Gastrocnemius medialis (tissue), 4 donors: Measurements from ENCODE around the gene LRP11. TPM values are rescaled to one million over a fixed set of nuclear protein-coding genes. Genes with fewer than 3 reads are reported as not detected.
A peak's percentile ranks its signal among the peaks of the same experiment; 100 is the strongest.

Source experiments
- ATAC-seq, 2 donors: fragments of 150-250 bp; one replicate each; pipeline ENCODE4 v1.9.1; 2016
- DNase-seq, 2 donors: peaks; one replicate each; pipeline ENCODE4 v3.0.0-alpha.2; 2019
- H3K27ac ChIP-seq, 4 donors: fragments of 200-600 bp; sonication (generic); 1 replicate in 1 of 4; 2 replicates in 3 of 4; pipeline ENCODE4 v1.5.1; 2016 to 2018; ENCODE audit warnings: mild to moderate bottlenecking in 2 of 4, moderate library complexity in 1 of 4
- H3K27me3 ChIP-seq, 3 donors: fragments of 200-600 bp; sonication (generic) in 2 of 3; 1 replicate in 1 of 3; 2 replicates in 2 of 3; pipeline versions ENCODE4 v1.5.1 to v1.6.0; 2016 to 2019; ENCODE audit warnings: mild to moderate bottlenecking in 1 of 3, moderate library complexity in 1 of 3
- H3K36me3 ChIP-seq, 2 donors: fragments of 200-600 bp; sonication (generic) in 1 of 2; one replicate each; pipeline ENCODE4 v1.5.1; 2017 to 2018
- H3K4me1 ChIP-seq, 2 donors: fragments of 200-600 bp; sonication (generic) in 1 of 2; one replicate each; pipeline ENCODE4 v1.5.1; 2016 to 2017; ENCODE audit warnings: mild to moderate bottlenecking in 2 of 2
- H3K4me3 ChIP-seq, 4 donors: fragments of 200-600 bp; sonication (generic) in 3 of 4; 1 replicate in 1 of 4; 2 replicates in 3 of 4; pipeline ENCODE4 v1.5.1; 2016 to 2019; ENCODE audit warnings: mild to moderate bottlenecking in 2 of 4
- H3K9me3 ChIP-seq, 3 donors: fragments of 200-600 bp; sonication (generic) in 2 of 3; 1 replicate in 1 of 3; 2 replicates in 2 of 3; pipeline ENCODE4 v1.5.1; 2016 to 2019
- CTCF ChIP-seq, 5 experiments: fragments of 450-650 bp in 3 of 5; fragments of 200-600 bp in 2 of 5; sonication (generic) in 2 of 5; IDR thresholded peaks in 4 of 5; conservative IDR thresholded peaks in 1 of 5; 1 replicate in 4 of 5; 2 replicates in 1 of 5; pipeline ENCODE4 v1.5.1; 2016 to 2019; ENCODE audit warnings: antibody characterized with exemption in 5 of 5, mild to moderate bottlenecking in 3 of 5, moderate library complexity in 3 of 5
- POLR2A ChIP-seq, 2 donors: fragments of 450-650 bp; IDR thresholded peaks; one replicate each; pipeline ENCODE4 v1.6.1; 2017; ENCODE audit warnings: antibody characterized with exemption in 2 of 2, mild to moderate bottlenecking in 2 of 2, moderate library complexity in 2 of 2
- in situ Hi-C, 4 donors: fragments of 200-750 bp; cut with MboI; loops; one replicate each; pipeline versions ENCODE4 v1.15.0 to v1.8.0; 2017; ENCODE audit warnings: low sequenced_read_pairs in 4 of 4
- intact Hi-C: fragments of 100-400 bp; cut with DNase I; formaldehyde crosslinking; loops from one replicate; pipeline ENCODE4 v1.15.1; 2023; ENCODE audit warnings: low total_unique reads
- total RNA-seq, 4 donors: library from RNA; depleted of rRNA; stranded (reverse); fragments of >200 nt; gene quantifications; one replicate each; pipeline versions ENCODE4 v1.1.0 to v1.2.3, GENCODE V29; 2016

LRP11 gene
- total RNA-seq, 4 donors from 2014 or later: 5.5 to 19.8 (median 6.1) TPM

GRCh38 chr6:149834513-149835481 is 29.4 kb downstream of the LRP11 start:
- Histone ChIP-seq H3K27ac (no peak overlapping the region), H3K4me3 (no peak overlapping the region), H3K36me3 (peaks cover 0 to 10% of the 10 kb centered on the region in 2 donors), H3K4me1 (peaks cover 4 to 6% of the 10 kb centered on the region in 2 donors), H3K9me3 (no peaks in the 10 kb centered on the region), H3K27me3 (no peaks in the 10 kb centered on the region)
- TF ChIP-seq POLR2A (IDR thresholded peaks at IDR 0.05) (no peak), CTCF (IDR thresholded peaks at IDR 0.05 in 4 of 5, conservative IDR thresholded peaks at IDR 0.05 in 1 of 5) (peak; percentile 84 to 96 (median 90))
- intact Hi-C loops (loop anchor here (1.0 to 5.0 kb wide), 2 partner anchors 92 to 183 kb away; no protein-coding TSS in a partner anchor), in situ Hi-C loops (loop anchor here in 2 of 4 donors (5.0 to 25.0 kb wide), 3 partner anchors 88 to 180 kb away; partner anchors contain the start of gene RAET1G (in 1 of the 2))
- peak in 1 of 2 donors; percentile 22 for DNase-seq
- peak in 1 of 2 donors; percentile 56 for ATAC-seq

DNA sequence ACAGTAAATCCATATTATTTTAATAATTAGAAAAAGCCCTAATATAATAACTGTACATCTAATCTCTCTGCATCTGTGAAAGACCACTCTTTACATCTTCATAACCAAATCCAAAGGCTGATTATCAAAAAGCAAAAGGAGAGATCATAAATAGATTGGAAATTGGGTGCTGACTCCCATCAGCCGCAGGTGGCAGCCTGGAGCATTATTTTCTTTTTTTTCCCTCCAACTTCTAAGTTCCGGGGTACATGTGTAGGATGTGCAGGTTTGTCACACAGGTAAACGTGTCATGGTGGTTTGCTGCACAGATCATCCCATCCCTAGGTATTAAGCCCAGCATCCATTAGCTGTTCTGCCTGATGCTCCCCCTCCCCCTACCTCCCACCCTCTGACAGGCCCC is 30.5 kb downstream of the LRP11 start:
- intact Hi-C loops: loop anchor here (1.0 to 5.0 kb wide), 2 partner anchors 93 to 184 kb away; no protein-coding TSS in a partner anchor
- TF ChIP-seq POLR2A (IDR thresholded peaks at IDR 0.05) (no peak), CTCF (IDR thresholded peaks at IDR 0.05 in 4 of 5, conservative IDR thresholded peaks at IDR 0.05 in 1 of 5) (no peak)

GRCh38 chr6:149831308-149831820 is 32.8 kb downstream of the LRP11 start:
- no peak for TF ChIP-seq POLR2A (IDR thresholded peaks at IDR 0.05)
- TF ChIP-seq CTCF (IDR thresholded peaks at IDR 0.05 in 4 of 5, conservative IDR thresholded peaks at IDR 0.05 in 1 of 5): no peak
- Histone ChIP-seq H3K4me1 (peaks cover 4 to 6% of the 10 kb centered on the region in 2 donors), H3K27ac (peak overlapping the region in 2 of 4 donors; percentile 10 to 21), H3K9me3 (no peaks in the 10 kb centered on the region), H3K4me3 (no peak overlapping the region), H3K27me3 (no peaks in the 10 kb centered on the region), H3K36me3 (peaks cover 0 to 10% of the 10 kb centered on the region in 2 donors)
- intact Hi-C loops (loop anchor here (5.0 kb wide), 1 partner anchor 186 kb away; no protein-coding TSS in a partner anchor), in situ Hi-C loops (loop anchor here in 2 of 4 donors (5.0 to 25.0 kb wide), 3 partner anchors 91 to 183 kb away; partner anchors contain the start of gene RAET1G (in 1 of the 2))
- no peak for ATAC-seq
- DNase-seq: no peak

More for the DNA sequence above, 30.5 kb downstream of the LRP11 start:
- Histone ChIP-seq H3K4me3 (no peak overlapping the region), H3K27me3 (no peaks in the 10 kb centered on the region), H3K27ac (no peak overlapping the region), H3K9me3 (no peaks in the 10 kb centered on the region), H3K36me3 (peaks cover 0 to 10% of the 10 kb centered on the region in 2 donors), H3K4me1 (peaks cover 4 to 6% of the 10 kb centered on the region in 2 donors)
- ATAC-seq (no peak), DNase-seq (no peak)
- in situ Hi-C loops: loop anchor here in 2 of 4 donors (5.0 to 25.0 kb wide), 3 partner anchors 89 to 181 kb away; partner anchors contain the start of gene RAET1G (in 1 of the 2)

- intact Hi-C loops: loop anchor here (5.0 kb wide), 1 partner anchor 186 kb away; no protein-coding TSS in a partner anchor
- Histone ChIP-seq H3K27me3 (no peaks in the 10 kb centered on the region), H3K9me3 (no peaks in the 10 kb centered on the region), H3K36me3 (peaks cover 0 to 5% of the 10 kb centered on the region in 2 donors), H3K27ac (peak overlapping the region in 2 of 4 donors; percentile 10 to 21), H3K4me3 (peak overlapping the region in 1 of 4 donors; percentile 19), H3K4me1 (peaks cover 4 to 6% of the 10 kb centered on the region in 2 donors)
- DNase-seq (no peak), ATAC-seq (no peak)
- no peak for TF ChIP-seq CTCF (IDR thresholded peaks at IDR 0.05 in 4 of 5, conservative IDR thresholded peaks at IDR 0.05 in 1 of 5)
- in situ Hi-C loops: loop anchor here in 2 of 4 donors (5.0 to 25.0 kb wide), 3 partner anchors 91 to 184 kb away; partner anchors contain the start of gene RAET1G (in 1 of the 2)
These were observed 33.3 kb downstream of the LRP11 start for GRCh38 chr6:149830731-149831307.
